ENCODE measurements around the gene APOBEC3A. TPM values are rescaled to one million over a fixed set of nuclear protein-coding genes. Genes with fewer than 3 reads are reported as not detected.

APOBEC3A gene
- total RNA-seq, 1 experiment from 2014 or later: not detected

DNA sequence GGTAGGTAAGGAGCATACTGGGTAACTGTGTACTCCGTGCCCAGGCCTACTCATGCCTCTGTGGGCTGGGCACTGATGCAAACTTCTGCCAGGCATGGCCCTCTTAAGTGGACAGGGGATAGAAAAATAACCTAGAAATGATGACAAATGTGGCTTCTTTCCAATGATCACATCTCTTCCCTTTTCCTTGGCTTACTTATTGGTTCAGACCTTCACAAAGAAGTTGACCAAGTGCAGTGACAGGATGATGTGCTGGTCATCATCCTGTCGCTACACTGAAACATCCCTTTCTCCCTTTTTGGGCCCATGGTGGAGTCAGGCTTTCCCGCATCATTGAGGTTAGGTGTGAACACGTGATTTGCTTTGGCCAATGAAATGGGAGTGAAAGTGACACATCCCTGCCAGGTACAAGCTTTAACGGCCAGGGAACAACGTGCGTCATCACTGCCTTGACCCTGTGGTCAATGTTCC is 31.8 kb upstream of the APOBEC3A start:
- Histone ChIP-seq H3K4me2 (peak overlapping the region; percentile 83), H3K4me1 (replicated peaks; ENCODE audit: insufficient read depth) (peaks cover 55% of the 10 kb centered on the region), H3K27ac (peak overlapping the region; percentile 92), H3K27me3 (ENCODE audit: insufficient read depth, low read depth) (no peaks in the 10 kb centered on the region), H3K4me3 (no peak overlapping the region), H3F3A (ENCODE audit: insufficient read depth, low read depth) (peaks cover 53% of the 10 kb centered on the region), H2AFZ (no peak overlapping the region), H3K36me3 (ENCODE audit: low read depth) (no peaks in the 10 kb centered on the region), H3K9me2 (ENCODE audit: insufficient read depth) (no peaks in the 10 kb centered on the region), H4K20me1 (ENCODE audit: insufficient read depth) (no peaks in the 10 kb centered on the region), H3K79me2 (ENCODE audit: low read depth) (no peaks in the 10 kb centered on the region), H3K9me3 (ENCODE audit: insufficient read depth, low read depth) (no peaks in the 10 kb centered on the region)
- DNase-seq: no peak
- intact Hi-C loops (cut with micrococcal nuclease; ENCODE audit: unreplicated experiment): no loop called here
- TF ChIP-seq EZH2 (IDR thresholded peaks at IDR 0.05; ENCODE audit: low read depth) (no peak), CTCF (conservative IDR thresholded peaks at IDR 0.05) (no peak)
- ChIA-PET CTCF (interaction anchor here (0.6 to 0.7 kb wide), 2 partner anchors 54 to 154 kb away, joined by 3 to 10 read pairs; no protein-coding TSS in a partner anchor), POLR2A (ENCODE audit: unreplicated experiment) (no interaction called here)
- BruUV-seq (replicated peaks): no TSS peak

DNA sequence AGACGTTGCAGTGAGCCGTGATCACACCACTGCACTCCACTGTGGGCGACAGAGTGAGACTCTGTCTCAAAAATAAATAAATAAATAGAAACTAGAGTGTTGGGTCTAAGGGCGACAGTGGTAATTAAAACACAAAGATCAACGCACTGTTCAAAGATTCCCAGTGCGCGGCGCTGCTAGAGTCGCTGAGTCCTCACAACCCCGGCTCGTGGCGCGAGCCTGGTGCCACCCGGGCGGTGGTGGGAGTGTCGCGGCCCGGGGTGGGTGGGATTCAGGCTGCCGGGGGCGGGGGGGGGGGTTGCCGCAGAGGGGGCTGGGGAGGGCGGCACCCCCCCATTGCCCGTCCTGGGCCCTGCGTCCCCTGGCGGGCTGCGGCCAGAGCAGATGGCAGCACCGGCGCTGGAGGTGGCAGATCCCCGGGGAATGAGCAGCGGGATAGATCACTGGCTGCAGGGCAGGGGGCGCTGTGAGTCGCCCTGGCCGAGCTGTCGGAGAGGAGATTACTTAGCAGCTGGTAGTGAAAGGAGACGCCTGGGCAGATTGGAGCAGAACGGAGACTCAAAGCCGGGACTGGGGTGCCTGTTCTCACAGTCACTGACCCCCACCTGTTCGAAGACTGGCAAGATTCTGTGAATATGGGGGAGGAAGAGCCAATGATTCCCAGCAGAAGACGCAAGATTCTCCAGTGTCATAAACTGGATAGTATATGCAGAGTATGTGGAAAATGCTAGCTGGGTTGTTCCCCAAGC is 30.2 kb upstream of the APOBEC3A start:
- H3K4me3 ChIP-seq: no peak overlapping the region

DNA sequence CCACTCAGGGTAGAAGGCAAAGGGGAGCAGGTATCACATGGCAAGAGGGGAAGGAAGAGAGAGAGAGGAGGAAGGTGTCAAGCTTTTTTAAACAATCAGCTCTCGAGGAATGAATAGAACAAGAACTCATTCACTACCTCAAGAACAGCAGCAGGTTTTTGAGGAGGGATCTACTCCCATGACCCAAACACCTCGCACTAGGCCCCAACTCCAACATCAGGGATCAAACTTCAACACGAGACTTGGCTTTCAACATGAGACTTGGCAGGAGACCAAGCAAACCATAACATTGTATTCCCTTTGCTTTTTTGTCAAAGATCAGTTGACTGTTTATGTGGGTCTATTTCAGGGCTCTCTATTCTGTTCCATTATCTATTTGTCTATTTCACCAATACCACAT is 26.9 kb upstream of the APOBEC3A start:
- no peak for DNase-seq
- Histone ChIP-seq H3F3A (ENCODE audit: insufficient read depth, low read depth) (peaks cover 28% of the 10 kb centered on the region; the same call in 1 of the 2 replicates), H3K79me2 (ENCODE audit: low read depth) (no peaks in the 10 kb centered on the region), H3K4me1 (replicated peaks; ENCODE audit: insufficient read depth) (peaks cover 25% of the 10 kb centered on the region), H2AFZ (no peak overlapping the region), H3K4me3 (no peak overlapping the region), H3K36me3 (ENCODE audit: low read depth) (no peaks in the 10 kb centered on the region), H3K27me3 (ENCODE audit: insufficient read depth, low read depth) (no peaks in the 10 kb centered on the region), H3K9me3 (ENCODE audit: insufficient read depth, low read depth) (no peaks in the 10 kb centered on the region), H3K4me2 (no peak overlapping the region), H3K27ac (no peak overlapping the region), H4K20me1 (ENCODE audit: insufficient read depth) (no peaks in the 10 kb centered on the region), H3K9me2 (ENCODE audit: insufficient read depth) (no peaks in the 10 kb centered on the region)
- ChIA-PET CTCF (no interaction called here), POLR2A (ENCODE audit: unreplicated experiment) (no interaction called here)
- no peak for TF ChIP-seq CTCF (conservative IDR thresholded peaks at IDR 0.05)
- no peak for TF ChIP-seq EZH2 (IDR thresholded peaks at IDR 0.05; ENCODE audit: low read depth)
- no TSS peak for BruUV-seq (replicated peaks)
- intact Hi-C loops (cut with micrococcal nuclease; ENCODE audit: unreplicated experiment): no loop called here

More for the DNA sequence above, 30.2 kb upstream of the APOBEC3A start:
- H3K27ac ChIP-seq: no peak overlapping the region
- peaks cover 39% of the 10 kb centered on the region for H3K4me1 ChIP-seq (replicated peaks; ENCODE audit: insufficient read depth)
- H3K79me2 ChIP-seq (ENCODE audit: low read depth): no peaks in the 10 kb centered on the region
- H2AFZ ChIP-seq: no peak overlapping the region
- ChIA-PET CTCF (interaction anchor here (0.6 to 1.4 kb wide), 6 partner anchors 48 to 195 kb away, joined by 3 to 7 read pairs (median 4); no protein-coding TSS in a partner anchor), POLR2A (ENCODE audit: unreplicated experiment) (no interaction called here)
- H3K27me3 ChIP-seq (ENCODE audit: insufficient read depth, low read depth): no peaks in the 10 kb centered on the region
- peak in 1 of 2 experiments; percentile 89 for DNase-seq
- TF ChIP-seq CTCF (conservative IDR thresholded peaks at IDR 0.05) (peak; percentile 50), EZH2 (IDR thresholded peaks at IDR 0.05; ENCODE audit: low read depth) (no peak)
- peaks cover 38% of the 10 kb centered on the region for H3F3A ChIP-seq (ENCODE audit: insufficient read depth, low read depth)
- no TSS peak for BruUV-seq (replicated peaks)
- no peaks in the 10 kb centered on the region for H4K20me1 ChIP-seq (ENCODE audit: insufficient read depth)
- H3K9me2 ChIP-seq (ENCODE audit: insufficient read depth): no peaks in the 10 kb centered on the region
- intact Hi-C loops (cut with micrococcal nuclease; ENCODE audit: unreplicated experiment): loop anchor here (1.0 kb wide), 2 partner anchors 55 to 76 kb away; partner anchors contain the start of gene CBX6
- no peaks in the 10 kb centered on the region for H3K36me3 ChIP-seq (ENCODE audit: low read depth)
- H3K4me2 ChIP-seq: peak overlapping the region; percentile 11; the same call in 1 of the 2 replicates
- no peaks in the 10 kb centered on the region for H3K9me3 ChIP-seq (ENCODE audit: insufficient read depth, low read depth)

All from PC-9 (cell line).